ENCODE data around the gene CPTP.

Gene CPTP

DNA sequence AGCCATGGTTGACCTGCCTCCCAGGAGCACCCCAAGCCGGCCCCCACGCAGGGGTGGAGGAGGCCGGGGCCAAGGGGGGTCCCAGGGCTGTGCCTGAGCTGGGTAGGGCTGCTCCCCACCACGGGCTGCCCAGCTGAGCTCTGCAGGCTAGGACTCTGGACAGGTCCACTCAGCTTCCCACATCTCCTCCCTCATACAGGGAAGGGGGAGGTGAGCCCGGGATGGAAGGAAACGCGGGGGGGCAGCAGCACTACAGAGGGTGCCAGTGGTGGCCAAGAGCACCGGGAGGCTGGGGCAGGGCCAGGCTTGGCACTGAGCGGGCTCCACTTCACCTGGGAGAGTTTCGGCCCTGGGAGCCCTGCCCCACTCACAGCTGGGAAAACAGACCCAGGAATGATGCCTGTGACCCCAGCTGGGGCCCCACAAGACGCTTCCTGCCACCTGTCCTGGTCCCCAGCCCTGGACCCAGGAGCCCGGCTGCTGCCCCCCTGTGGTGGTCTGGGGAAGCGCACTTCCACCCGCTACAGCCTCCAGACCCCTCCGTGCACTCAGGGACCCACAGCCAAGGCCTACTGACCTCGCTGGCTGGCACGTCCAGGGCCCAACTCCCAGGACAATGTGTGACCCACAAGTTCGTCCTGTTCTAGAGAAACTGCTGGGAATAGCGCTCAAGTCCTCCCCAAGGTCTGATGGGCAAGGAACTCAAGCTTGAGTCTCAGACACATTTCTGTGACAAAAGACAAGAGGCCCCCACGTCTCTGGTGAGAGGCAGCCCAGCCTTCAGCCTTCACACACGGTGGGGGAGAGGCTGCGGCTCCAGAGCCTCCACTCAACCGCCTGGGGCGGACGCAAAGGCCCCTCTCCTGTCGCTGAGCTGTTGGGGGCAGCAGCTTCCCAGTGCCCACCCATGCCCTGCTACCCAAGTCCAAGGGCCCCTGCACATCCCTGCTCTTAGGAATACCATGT, 47.4 kb downstream of the CPTP start:
- H3K4me3 ChIP-seq (ENCODE audit: low read length): no peak overlapping the region
- H3K9me3 ChIP-seq (ENCODE audit: low read length): peaks cover 1% of the 10 kb centered on the region
- H3K27me3 ChIP-seq (ENCODE audit: insufficient read depth, low read length): no peaks in the 10 kb centered on the region

DNA sequence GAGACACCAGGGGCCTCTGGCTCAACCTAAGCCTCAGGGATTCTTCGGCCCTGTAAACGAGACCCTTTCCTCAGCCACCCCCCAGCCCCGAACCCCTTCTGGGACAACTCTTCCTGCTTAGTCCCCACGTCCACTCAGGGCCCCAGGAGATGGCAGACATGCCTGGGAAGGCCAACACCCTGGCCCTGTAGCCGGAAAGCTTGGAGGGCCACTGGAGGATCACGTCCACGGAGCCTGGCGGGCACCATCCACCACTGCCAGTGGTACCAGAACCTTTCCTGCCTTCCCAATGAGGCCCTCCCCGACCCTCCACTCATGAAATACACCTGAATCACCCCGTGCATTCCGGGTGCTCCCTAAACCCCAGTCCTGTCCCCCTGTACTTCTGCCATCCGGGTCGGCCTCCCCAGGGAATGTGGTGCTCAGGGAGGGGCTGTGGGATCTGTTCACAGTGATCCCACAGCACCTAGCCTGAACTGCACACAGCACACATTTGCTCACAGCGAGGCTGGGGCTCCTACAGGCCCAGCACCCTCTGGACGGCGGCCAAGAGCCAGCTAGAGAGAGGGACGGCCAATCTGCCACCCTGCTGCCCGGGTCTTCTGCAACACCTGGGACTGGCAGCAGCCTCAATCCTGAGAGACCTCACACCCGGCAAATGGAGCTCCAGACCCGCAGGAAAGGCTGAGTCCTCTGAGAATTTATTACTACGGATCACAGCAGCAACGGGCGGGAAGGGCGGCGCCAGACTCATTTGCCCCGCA, 48.6 kb downstream of the CPTP start:
- Histone ChIP-seq H3K27me3 (ENCODE audit: insufficient read depth, low read length) (no peaks in the 10 kb centered on the region), H3K4me1 (ENCODE audit: insufficient read depth, low read length) (peaks cover 19% of the 10 kb centered on the region), H3K4me3 (ENCODE audit: low read length) (no peak overlapping the region), H3K36me3 (ENCODE audit: insufficient read depth, low read length) (peaks cover 14% of the 10 kb centered on the region), H3K9me3 (ENCODE audit: low read length) (no peaks in the 10 kb centered on the region), H2AFZ (ENCODE audit: low read depth, low read length) (no peak overlapping the region)

More for the DNA sequence above, 47.4 kb downstream of the CPTP start:
- peaks cover 19% of the 10 kb centered on the region for H3K4me1 ChIP-seq (ENCODE audit: insufficient read depth, low read length)
- H2AFZ ChIP-seq (ENCODE audit: low read depth, low read length): no peak overlapping the region
- peaks cover 14% of the 10 kb centered on the region for H3K36me3 ChIP-seq (ENCODE audit: insufficient read depth, low read length)

DNA sequence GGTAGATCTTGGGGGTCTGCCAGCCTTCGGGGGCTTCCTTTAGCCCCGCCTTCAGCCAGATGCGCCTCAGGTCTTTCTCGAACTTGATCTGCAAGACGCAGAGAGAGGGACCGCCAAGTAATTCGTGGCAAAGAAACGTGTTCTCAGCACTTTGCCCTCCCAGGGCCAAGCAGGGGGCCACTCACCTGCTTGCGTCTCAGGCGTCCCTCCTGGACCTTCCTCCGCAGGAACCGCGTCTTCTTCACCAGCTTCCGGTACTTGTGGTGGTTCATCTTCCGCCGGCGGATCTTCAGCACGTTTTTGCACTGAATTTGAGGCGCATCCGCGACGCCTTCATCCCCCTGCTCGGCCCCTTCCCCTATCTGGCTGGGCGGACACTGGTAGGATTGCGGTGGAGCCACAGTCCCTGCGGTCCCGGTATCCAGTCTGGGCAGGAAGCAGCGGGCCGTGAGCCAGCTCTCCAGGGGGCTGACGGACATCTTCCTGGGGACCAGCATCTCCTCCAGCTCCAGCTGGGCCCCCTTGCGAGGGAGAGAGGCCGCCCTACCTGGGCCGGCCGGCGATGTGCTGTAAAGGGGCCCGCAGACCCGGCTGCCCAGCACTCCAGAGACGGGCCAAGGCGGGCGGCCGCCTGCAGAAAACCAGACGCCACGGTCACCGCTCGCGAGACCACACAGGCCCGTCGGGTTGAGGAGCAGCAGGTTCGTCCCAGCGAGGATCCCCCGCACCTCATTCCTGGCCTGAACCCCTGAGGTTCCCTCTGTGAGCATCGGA, 49.4 kb downstream of the CPTP start:
- Histone ChIP-seq H3K4me3 (ENCODE audit: low read length) (peak overlapping the region; percentile 96), H3K9me3 (ENCODE audit: low read length) (no peaks in the 10 kb centered on the region), H3K27me3 (ENCODE audit: insufficient read depth, low read length) (no peaks in the 10 kb centered on the region), H3K4me1 (ENCODE audit: insufficient read depth, low read length) (peaks cover 19% of the 10 kb centered on the region), H3K36me3 (ENCODE audit: insufficient read depth, low read length) (peaks cover 14% of the 10 kb centered on the region), H2AFZ (ENCODE audit: low read depth, low read length) (no peak overlapping the region)

DNA sequence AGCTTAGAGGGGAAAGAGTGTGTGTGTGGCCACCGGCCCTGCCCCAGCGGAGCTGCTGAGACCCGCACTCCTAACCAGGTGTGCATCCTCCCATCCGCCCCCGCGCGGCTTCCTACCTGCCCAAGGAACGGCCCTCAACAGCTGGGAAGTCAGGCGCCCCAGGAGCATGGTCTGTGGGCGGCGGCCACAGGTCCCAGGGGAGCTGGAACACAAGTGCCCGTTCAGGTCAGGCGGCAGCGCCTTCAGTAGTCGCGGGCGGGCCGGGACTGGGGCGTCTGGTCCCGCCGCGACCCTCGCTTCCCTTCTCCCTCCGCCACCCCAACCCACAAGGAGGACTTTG, 50.0 kb downstream of the CPTP start:
- peak overlapping the region; percentile 9 for H2AFZ ChIP-seq (ENCODE audit: low read depth, low read length)
- peaks cover 19% of the 10 kb centered on the region for H3K4me1 ChIP-seq (ENCODE audit: insufficient read depth, low read length)
- H3K36me3 ChIP-seq (ENCODE audit: insufficient read depth, low read length): peaks cover 14% of the 10 kb centered on the region
- peak overlapping the region; percentile 96 for H3K4me3 ChIP-seq (ENCODE audit: low read length)
- H3K27me3 ChIP-seq (ENCODE audit: insufficient read depth, low read length): no peaks in the 10 kb centered on the region
- no peaks in the 10 kb centered on the region for H3K9me3 ChIP-seq (ENCODE audit: low read length)

DNA sequence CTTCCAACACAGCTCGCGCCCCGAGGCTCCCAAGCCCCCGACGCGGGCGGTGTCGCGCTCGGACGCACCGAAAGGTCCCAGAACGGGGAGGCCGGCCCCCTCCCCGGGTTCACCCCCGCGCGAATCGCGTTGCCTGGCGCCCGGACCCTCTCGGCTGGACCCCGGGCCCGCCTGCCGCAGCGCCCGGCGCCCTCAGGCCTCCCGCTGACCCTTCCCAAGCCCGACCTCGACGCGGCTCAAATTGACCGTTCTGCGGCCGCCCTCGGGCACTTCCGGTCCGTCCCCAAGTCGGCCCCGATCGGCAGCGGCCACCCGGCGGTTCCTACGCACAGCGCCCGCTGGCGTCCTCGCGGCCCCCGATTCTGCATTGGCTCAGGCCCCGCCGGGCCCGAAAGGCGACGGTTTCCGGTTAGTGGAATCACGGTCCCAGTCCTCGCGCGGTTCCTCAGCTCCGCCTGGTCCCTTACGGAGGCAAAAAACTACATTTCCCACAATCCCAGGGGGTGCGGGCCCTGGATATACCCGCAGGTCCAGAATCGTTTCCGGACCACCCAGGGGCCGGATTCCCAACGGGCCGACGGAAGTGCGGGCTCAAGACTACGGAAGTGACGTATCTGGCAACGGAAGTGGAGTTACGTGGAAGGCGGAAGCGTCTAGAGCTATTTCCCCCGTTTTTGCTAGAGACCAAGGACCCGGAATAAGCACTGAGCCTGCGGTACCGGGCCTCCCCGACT, 50.5 kb downstream of the CPTP start, which contains the start of gene AURKAIP1:
AURKAIP1 (minus strand) TSS at position 279 of the 734 bp plus-strand sequence. CDS start 451 bp downstream, outside the sequence.
- no peaks in the 10 kb centered on the region for H3K9me3 ChIP-seq (ENCODE audit: low read length)
- H3K36me3 ChIP-seq (ENCODE audit: insufficient read depth, low read length): peaks cover 14% of the 10 kb centered on the region
- H3K4me1 ChIP-seq (ENCODE audit: insufficient read depth, low read length): peaks cover 19% of the 10 kb centered on the region
- peak within 1 kb of the TSS; percentile 9 for H2AFZ ChIP-seq (ENCODE audit: low read depth, low read length)
- no peaks in the 10 kb centered on the region for H3K27me3 ChIP-seq (ENCODE audit: insufficient read depth, low read length)
- H3K4me3 ChIP-seq (ENCODE audit: low read length): peak within 1 kb of the TSS; percentile 96

DNA sequence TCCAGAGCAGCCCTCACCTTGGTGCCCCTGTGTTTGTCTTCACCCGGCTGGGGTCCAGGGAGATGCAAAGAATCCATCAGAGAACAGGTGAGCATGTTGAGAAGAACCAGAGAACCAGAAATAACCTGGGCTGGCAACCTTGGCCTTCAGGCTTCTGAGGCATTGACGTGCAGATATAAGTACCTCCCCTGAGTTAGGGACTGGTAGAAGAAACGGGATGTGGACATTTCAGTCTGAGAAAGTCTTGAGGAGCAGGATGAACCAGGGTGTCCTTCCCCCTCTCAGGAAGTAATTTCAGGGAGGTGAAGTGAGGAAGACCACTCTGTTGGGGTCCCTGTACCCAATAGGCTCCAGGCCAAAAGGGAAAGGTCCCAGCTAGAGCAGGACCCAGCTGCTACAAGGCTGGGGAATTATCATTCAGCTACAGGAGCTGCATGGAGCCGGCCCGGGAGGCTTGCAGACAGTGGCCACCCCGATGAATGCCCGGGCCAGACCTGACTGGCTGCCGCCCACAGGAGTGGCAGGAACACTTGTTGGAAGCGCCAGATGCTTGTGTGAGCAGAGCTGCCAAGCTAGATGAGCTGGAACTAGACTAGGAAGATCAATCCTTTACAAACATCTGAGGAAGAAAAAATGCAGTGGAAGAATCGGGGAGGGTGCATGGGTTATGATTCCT, 52.1 kb downstream of the CPTP start:
- Histone ChIP-seq H3K27me3 (ENCODE audit: insufficient read depth, low read length) (no peaks in the 10 kb centered on the region), H3K4me3 (ENCODE audit: low read length) (no peak overlapping the region), H2AFZ (ENCODE audit: low read depth, low read length) (no peak overlapping the region), H3K9me3 (ENCODE audit: low read length) (no peaks in the 10 kb centered on the region), H3K4me1 (ENCODE audit: insufficient read depth, low read length) (peaks cover 19% of the 10 kb centered on the region), H3K36me3 (ENCODE audit: insufficient read depth, low read length) (peaks cover 12% of the 10 kb centered on the region)

DNA sequence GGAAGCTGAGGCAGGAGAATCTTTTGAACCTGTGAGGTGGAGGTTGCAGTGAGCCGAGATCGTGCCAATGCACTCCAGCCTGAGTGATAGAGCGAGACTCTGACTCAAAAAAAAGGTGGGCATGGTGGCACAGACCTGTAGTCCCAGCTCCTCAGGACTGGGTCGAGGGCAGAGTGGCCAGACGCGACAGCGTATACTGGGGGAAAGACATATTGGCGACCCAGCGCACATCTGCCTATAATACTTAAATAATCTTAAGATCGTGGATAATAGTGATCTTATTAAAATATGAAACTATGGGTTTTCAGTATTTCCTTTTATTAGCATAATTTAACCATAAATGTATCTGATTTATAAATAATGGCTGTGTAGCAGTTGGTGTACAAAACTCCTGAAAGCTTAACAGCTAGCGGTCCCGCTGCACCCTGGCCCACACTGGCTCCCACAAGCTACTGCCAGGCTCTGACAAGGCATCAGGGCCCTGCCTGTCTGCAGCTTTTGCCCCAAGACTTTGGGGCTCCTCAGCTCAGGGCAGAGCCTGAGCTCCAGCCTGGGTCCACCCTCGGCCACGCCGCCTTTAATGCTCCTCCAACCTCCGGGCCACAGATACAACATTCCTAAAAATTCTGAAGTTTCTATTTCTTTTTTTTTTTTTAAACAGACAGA, 53.1 kb downstream of the CPTP start:
- Histone ChIP-seq H3K4me3 (ENCODE audit: low read length) (no peak overlapping the region), H3K9me3 (ENCODE audit: low read length) (no peaks in the 10 kb centered on the region), H2AFZ (ENCODE audit: low read depth, low read length) (no peak overlapping the region), H3K27me3 (ENCODE audit: insufficient read depth, low read length) (no peaks in the 10 kb centered on the region), H3K4me1 (ENCODE audit: insufficient read depth, low read length) (peaks cover 16% of the 10 kb centered on the region), H3K36me3 (ENCODE audit: insufficient read depth, low read length) (peaks cover 11% of the 10 kb centered on the region)
